Measurements from ENCODE around the gene ZSWIM8.

GRCh38 chr10:73802276-73802991 lies 17.0 kb downstream of the ZSWIM8 start:
- TF ChIP-seq ZSCAN18 (CRISPR knock-in tag; IDR thresholded peaks at IDR 0.05) (no peak), CTCF (IDR thresholded peaks at IDR 0.05) (no peak), NR1H2 (CRISPR knock-in tag; IDR thresholded peaks at IDR 0.05) (no peak), MAX (CRISPR knock-in tag; IDR thresholded peaks at IDR 0.05) (no peak), HMGXB4 (CRISPR knock-in tag; IDR thresholded peaks at IDR 0.05) (no peak), RELA (CRISPR knock-in tag; IDR thresholded peaks at IDR 0.05; ENCODE audit: borderline replicate concordance) (no peak), SMAD3 (CRISPR knock-in tag; IDR thresholded peaks at IDR 0.05; ENCODE audit: borderline replicate concordance) (no peak), ATF1 (CRISPR knock-in tag; IDR thresholded peaks at IDR 0.05) (no peak), SP1 (CRISPR knock-in tag; conservative IDR thresholded peaks at IDR 0.05) (no peak)

Data from WTC11 (cell line).